LNCaP clone FGC (cell line): ENCODE measurements around the gene SF3B2.

ENCODE experiments used
- DNase-seq: peaks from one replicate; pipeline ENCODE4 v3.0.0-alpha.2; 2011; ENCODE audit warnings: low read depth
- H3K4me3 ChIP-seq: 2 replicates; pipeline ENCODE4 v1.5.1; 2011; ENCODE audit warnings: mild to moderate bottlenecking, low read depth, low read length, control low read depth
- CTCF ChIP-seq: IDR thresholded peaks from 2 replicates; pipeline ENCODE4 v1.5.1; 2012; ENCODE audit warnings: mild to moderate bottlenecking; ENCODE audit not compliant: control insufficient read depth, insufficient read depth; ENCODE audit errors: extremely low read depth

SF3B2 gene

GRCh38 chr11:66100272-66101065 lies 48.3 kb downstream of the SF3B2 start:
- no peak for TF ChIP-seq CTCF
- DNase-seq: peak; percentile 53
- no peak overlapping the region for H3K4me3 ChIP-seq

DNA sequence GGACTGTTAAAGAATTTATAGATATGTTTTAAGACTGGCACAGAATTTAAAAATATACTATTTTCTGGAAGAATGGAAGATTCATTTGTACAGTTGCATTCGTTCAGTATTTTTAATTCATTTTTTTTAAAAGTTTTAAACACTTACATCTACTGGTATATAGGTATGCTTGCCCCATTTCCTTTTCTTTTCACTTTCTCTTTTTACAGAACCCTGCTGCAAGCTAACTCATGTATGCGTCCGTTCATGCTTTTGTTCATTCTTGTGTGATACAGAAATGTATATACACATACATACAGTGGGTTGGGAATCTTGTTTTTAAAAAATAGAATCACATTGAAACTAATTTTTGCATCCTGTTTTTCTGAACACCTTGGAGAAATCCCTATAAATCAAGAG lies 48.9 kb downstream of the SF3B2 start:
- TF ChIP-seq CTCF: no peak
- H3K4me3 ChIP-seq: no peak overlapping the region
- DNase-seq: no peak

GRCh38 chr11:66104057-66104638 lies 52.0 kb downstream of the SF3B2 start:
- no peak overlapping the region for H3K4me3 ChIP-seq
- no peak for DNase-seq
- no peak for TF ChIP-seq CTCF

GRCh38 chr11:66106786-66107599 lies 54.8 kb downstream of the SF3B2 start:
- TF ChIP-seq CTCF: no peak
- no peak for DNase-seq
- no peak overlapping the region for H3K4me3 ChIP-seq

DNA sequence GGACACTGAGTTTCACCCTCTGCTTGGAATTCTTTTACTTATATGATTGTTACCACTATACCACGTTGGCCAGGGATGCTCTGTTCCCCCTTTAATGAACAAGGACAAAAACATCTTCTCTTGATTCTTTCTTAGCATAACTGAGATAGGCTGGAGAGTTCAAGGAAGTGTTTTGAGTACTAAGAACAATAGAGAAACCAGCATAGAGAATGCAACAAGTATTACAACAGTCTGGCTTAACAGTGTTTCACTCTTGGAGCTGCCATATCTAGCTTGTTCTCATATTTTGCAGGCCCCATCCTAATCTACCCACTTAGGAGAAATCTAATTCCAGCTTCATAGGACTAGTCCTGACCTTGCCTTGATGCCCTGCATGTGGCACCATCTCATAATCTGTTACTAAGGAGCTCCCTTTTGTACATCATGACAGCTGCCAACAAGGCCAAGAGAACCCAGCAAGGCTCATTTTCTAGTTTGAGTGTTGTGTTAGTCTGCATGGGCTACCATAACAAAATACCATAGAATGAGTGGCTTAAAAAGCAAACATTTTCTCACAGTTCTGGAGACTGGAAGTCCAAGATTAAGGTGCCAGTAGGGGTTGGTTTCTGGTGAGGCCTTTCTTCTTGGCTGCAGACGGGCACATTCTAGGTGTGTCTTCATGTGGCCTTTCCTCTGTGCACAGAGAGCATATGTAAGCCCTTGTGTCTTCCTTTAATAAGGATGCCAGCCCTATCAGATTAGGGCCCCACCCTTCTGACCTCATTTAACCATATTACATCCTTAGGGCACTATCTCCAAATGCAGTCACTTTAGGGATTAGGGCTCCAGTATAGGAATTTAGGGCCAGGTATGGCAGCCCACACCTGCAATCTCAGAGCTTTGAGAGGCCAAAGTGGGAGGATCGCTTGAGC lies 55.7 kb downstream of the SF3B2 start:
- no peak for DNase-seq
- TF ChIP-seq CTCF: no peak

DNA sequence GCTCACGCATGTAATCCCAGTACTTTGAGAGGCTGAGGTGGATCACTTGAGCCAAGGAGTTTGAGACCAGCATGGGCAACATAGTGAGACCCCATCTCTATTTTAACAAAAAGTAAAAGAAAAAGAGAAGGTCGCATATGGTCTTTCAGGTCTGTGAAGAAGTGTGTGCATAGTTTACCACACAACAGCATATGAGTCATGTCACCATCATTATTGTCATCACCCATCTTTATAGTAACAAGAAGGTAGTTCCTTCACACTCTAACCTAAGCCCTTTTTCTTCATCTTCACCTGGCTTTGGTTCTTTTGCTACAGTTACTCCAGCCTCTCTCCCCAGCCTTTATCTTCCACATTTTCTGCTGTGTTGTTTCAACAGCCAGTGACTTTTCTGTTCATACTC lies 57.1 kb downstream of the SF3B2 start:
- TF ChIP-seq CTCF: no peak
- DNase-seq: no peak
- no peak overlapping the region for H3K4me3 ChIP-seq

More for the DNA sequence above, 55.7 kb downstream of the SF3B2 start:
- no peak overlapping the region for H3K4me3 ChIP-seq
